ENCODE data around the gene DENND1C. TPM values are rescaled to one million over a fixed set of nuclear protein-coding genes. Genes with fewer than 3 reads are reported as not detected.
A peak's percentile ranks its signal among the peaks of the same experiment; 100 is the strongest.

The DENND1C gene
- polyA plus RNA-seq, 3 donors = 11.2 to 60.2 (median 20.5) TPM

DNA sequence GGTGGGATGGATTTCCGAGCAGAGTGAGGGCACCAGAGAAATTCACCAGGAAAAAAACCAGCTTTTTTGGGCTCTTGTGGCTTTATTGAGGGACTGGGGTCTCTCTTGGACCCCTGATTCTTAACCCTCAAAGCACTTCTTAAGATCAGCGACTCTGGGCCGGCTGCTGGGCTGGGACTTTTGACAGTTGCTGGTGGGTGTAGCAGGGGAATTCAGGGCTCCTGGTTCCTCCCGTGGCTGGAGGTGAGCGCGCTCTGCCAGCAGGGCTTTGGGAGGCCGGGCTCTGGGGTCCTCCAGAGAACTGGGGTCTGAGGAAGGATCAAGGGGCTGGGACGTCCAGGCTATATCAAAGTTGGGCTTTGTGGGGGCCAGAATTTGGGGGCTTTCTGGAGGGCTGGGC is 14.2 kb downstream of the DENND1C start:
- H2AFZ ChIP-seq (ENCODE audit: insufficient read depth, low read depth, low read length, poor library complexity, severe bottlenecking) = no peak overlapping the region
- WGBS (ENCODE audit: insufficient coverage) = 92% methylated on average over 7 of the region's 8 CpGs

DNA sequence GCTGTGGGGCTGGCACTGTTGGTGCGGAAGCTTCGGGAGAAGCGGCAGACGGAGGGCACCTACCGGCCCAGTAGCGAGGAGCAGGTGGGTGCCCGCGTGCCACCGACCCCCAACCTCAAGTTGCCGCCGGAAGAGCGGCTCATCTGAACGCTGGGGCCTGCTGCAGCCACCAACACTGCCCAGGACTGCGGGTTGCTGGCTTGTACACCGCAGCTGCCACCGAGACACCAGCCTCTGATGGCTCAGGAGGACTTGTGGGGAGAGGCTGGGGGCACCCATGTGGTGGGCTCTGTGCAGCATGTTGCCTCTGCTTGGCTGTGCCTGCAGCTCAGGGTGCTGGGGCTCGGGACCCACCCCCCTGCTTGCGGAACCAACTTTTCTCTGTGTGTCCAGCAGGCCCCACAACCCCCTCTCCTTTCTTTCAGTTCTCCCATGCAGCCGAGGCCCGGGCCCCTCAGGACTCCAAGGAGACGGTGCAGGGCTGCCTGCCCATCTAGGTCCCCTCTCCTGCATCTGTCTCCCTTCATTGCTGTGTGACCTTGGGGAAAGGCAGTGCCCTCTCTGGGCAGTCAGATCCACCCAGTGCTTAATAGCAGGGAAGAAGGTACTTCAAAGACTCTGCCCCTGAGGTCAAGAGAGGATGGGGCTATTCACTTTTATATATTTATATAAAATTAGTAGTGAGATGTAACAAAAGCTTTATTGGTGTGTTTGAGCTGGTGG is 14.9 kb downstream of the DENND1C start:
- H3K4me1 ChIP-seq (ENCODE audit: control insufficient read depth in 1 of 2, insufficient read depth in 2 of 2, low read length in 2 of 2) = peaks cover 5 to 8% of the 10 kb centered on the region in 2 donors
- TF ChIP-seq, protein P1, sequence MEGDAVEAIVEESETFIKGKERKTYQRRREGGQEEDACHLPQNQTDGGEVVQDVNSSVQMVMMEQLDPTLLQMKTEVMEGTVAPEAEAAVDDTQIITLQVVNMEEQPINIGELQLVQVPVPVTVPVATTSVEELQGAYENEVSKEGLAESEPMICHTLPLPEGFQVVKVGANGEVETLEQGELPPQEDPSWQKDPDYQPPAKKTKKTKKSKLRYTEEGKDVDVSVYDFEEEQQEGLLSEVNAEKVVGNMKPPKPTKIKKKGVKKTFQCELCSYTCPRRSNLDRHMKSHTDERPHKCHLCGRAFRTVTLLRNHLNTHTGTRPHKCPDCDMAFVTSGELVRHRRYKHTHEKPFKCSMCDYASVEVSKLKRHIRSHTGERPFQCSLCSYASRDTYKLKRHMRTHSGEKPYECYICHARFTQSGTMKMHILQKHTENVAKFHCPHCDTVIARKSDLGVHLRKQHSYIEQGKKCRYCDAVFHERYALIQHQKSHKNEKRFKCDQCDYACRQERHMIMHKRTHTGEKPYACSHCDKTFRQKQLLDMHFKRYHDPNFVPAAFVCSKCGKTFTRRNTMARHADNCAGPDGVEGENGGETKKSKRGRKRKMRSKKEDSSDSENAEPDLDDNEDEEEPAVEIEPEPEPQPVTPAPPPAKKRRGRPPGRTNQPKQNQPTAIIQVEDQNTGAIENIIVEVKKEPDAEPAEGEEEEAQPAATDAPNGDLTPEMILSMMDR (IDR thresholded peaks at IDR 0.05) = no peak
- no peak overlapping the region for H3K4me3 Mint-ChIP-seq
- peaks cover 14 to 37% of the 10 kb centered on the region in 2 donors for H3K36me3 ChIP-seq (replicated peaks in 1 of 2; ENCODE audit: control insufficient read depth in 1 of 2, insufficient read depth in 2 of 2, low read length in 2 of 2)
- H3K79me2 ChIP-seq (ENCODE audit: insufficient read depth, low read length) = no peaks in the 10 kb centered on the region
- H3K4me3 ChIP-seq (replicated peaks in 1 of 3; ENCODE audit: low read depth in 2 of 3, low read length in 3 of 3) = no peak overlapping the region
- peaks cover 0 to 25% of the 10 kb centered on the region in 2 donors for H3K27me3 ChIP-seq (ENCODE audit: control insufficient read depth in 2 of 2, insufficient read depth in 2 of 2, low read length in 2 of 2)
- H3K4me2 ChIP-seq (replicated peaks; ENCODE audit: extremely low read depth, low read length, poor library complexity, severe bottlenecking) = no peak overlapping the region
- WGBS (ENCODE audit: insufficient coverage) = 92% methylated on average over 19 of the region's 21 CpGs
- peaks cover 0 to 5% (median 0%) of the 10 kb centered on the region in 7 donors for H3K9me3 Mint-ChIP-seq
- H3K36me3 Mint-ChIP-seq = peaks cover 31 to 35% of the 10 kb centered on the region in 2 donors
- intact Hi-C loops (cut with micrococcal nuclease) = no loop called here
- no peak for DNase-seq
- H3K4me1 Mint-ChIP-seq = peaks cover 7% of the 10 kb centered on the region
- peaks cover 22 to 33% (median 32%) of the 10 kb centered on the region in 3 donors for H3K27me3 Mint-ChIP-seq (ENCODE audit: low read depth in 3 of 3)
- no peak overlapping the region for H3K9ac ChIP-seq (ENCODE audit: insufficient read depth, low read length, poor library complexity, severe bottlenecking)
- no peak overlapping the region for H2AFZ ChIP-seq (ENCODE audit: insufficient read depth, low read depth, low read length, poor library complexity, severe bottlenecking)
- H3K27ac Mint-ChIP-seq = no peak overlapping the region
- no peaks in the 10 kb centered on the region for H4K20me1 ChIP-seq (ENCODE audit: insufficient read depth, low read length)
- no peak overlapping the region for H3K27ac ChIP-seq (ENCODE audit: low read depth in 1 of 2, low read length in 2 of 2)
- peaks cover 3 to 4% of the 10 kb centered on the region in 2 donors for H3K9me3 ChIP-seq (replicated peaks in 1 of 2; ENCODE audit: control insufficient read depth in 1 of 2, insufficient read depth in 1 of 2, low read length in 2 of 2)

More for the DNA sequence above, 14.2 kb downstream of the DENND1C start:
- TF ChIP-seq, protein P1 (IDR thresholded peaks at IDR 0.05) = no peak
- Histone ChIP-seq H3K9me3 (replicated peaks in 1 of 2; ENCODE audit: control insufficient read depth in 1 of 2, insufficient read depth in 1 of 2, low read length in 2 of 2) (peaks cover 3 to 4% of the 10 kb centered on the region in 2 donors), H3K9ac (ENCODE audit: insufficient read depth, low read length, poor library complexity, severe bottlenecking) (no peak overlapping the region), H3K4me1 (ENCODE audit: control insufficient read depth in 1 of 2, insufficient read depth in 2 of 2, low read length in 2 of 2) (peaks cover 5 to 8% of the 10 kb centered on the region in 2 donors), H3K79me2 (ENCODE audit: insufficient read depth, low read length) (no peaks in the 10 kb centered on the region), H3K36me3 (replicated peaks in 1 of 2; ENCODE audit: control insufficient read depth in 1 of 2, insufficient read depth in 2 of 2, low read length in 2 of 2) (peaks cover 17 to 41% of the 10 kb centered on the region in 2 donors), H3K27ac (ENCODE audit: low read depth in 1 of 2, low read length in 2 of 2) (no peak overlapping the region), H3K4me3 (replicated peaks in 1 of 3; ENCODE audit: low read depth in 2 of 3, low read length in 3 of 3) (no peak overlapping the region), H4K20me1 (ENCODE audit: insufficient read depth, low read length) (no peaks in the 10 kb centered on the region), H3K27me3 (ENCODE audit: control insufficient read depth in 2 of 2, insufficient read depth in 2 of 2, low read length in 2 of 2) (peaks cover 0 to 21% of the 10 kb centered on the region in 2 donors), H3K4me2 (replicated peaks; ENCODE audit: extremely low read depth, low read length, poor library complexity, severe bottlenecking) (no peak overlapping the region)
- Mint-ChIP-seq H3K4me1 (peaks cover 7% of the 10 kb centered on the region), H3K27ac (peak overlapping the region in 1 of 7 donors; percentile 4), H3K36me3 (peaks cover 31 to 41% of the 10 kb centered on the region in 2 donors), H3K27me3 (ENCODE audit: low read depth in 3 of 3) (peaks cover 22 to 32% (median 30%) of the 10 kb centered on the region in 3 donors), H3K9me3 (peaks cover 0 to 5% (median 0%) of the 10 kb centered on the region in 7 donors), H3K4me3 (no peak overlapping the region)
- intact Hi-C loops (cut with micrococcal nuclease) = no loop called here
- no peak for DNase-seq

Measured in CD14-positive monocyte (primary cell).